BJ (cell line): Measurements from ENCODE around the gene CHURC1. TPM values are rescaled to one million over a fixed set of nuclear protein-coding genes. Genes with fewer than 3 reads are reported as not detected.

Experiments used
- CTCF ChIA-PET: fragments of 350-600 bp; formaldehyde crosslinking; extraction: SDS; loops from one replicate; lab custom pipeline; 2021; ENCODE audit warnings: antibody characterized with exemption, inconsistent platforms; lab: Yijun Ruan, JAX
- POLR2A ChIA-PET: fragments of 300-600 bp; sonication (Branson Sonifier 250); formaldehyde crosslinking; extraction: SDS; loops from one replicate; lab custom pipeline; 2021; ENCODE audit warnings: antibody characterized with exemption; lab: Charles Lee
- DNase-seq: peaks from one replicate; pipeline ENCODE4 v3.0.0-alpha.2; 2011; ENCODE audit warnings: low read depth
- H3K27me3 ChIP-seq: 2 replicates; pipeline ENCODE4 v1.6.0; 2011; ENCODE audit warnings: low read length; ENCODE audit not compliant: control insufficient read depth, insufficient read depth
- H3K36me3 ChIP-seq: 2 replicates; pipeline ENCODE4 v1.5.1; 2011; ENCODE audit warnings: low read length; ENCODE audit not compliant: control insufficient read depth, insufficient read depth
- H3K4me3 ChIP-seq: 2 replicates; pipeline ENCODE4 v1.5.1; 2011; ENCODE audit warnings: low read depth, mild to moderate bottlenecking, control low read depth, low read length
- polyA plus RNA-seq: library from polyadenylated mRNA; depleted of rRNA; stranded (reverse); fragments of >200 nt; gene quantifications from 2 replicates; pipeline ENCODE4 v1.2.3, GENCODE V29; 2011
- TF ChIP-seq, protein P1 (sequence below): IDR thresholded peaks from 2 replicates; pipeline ENCODE4 v1.5.1; 2011; ENCODE audit warnings: low read depth, mild to moderate bottlenecking, control low read depth, inconsistent platforms, low read length, moderate library complexity; ENCODE audit not compliant: insufficient read depth

CHURC1 gene
- polyA plus RNA-seq, 1 experiment: 30.6 TPM

DNA sequence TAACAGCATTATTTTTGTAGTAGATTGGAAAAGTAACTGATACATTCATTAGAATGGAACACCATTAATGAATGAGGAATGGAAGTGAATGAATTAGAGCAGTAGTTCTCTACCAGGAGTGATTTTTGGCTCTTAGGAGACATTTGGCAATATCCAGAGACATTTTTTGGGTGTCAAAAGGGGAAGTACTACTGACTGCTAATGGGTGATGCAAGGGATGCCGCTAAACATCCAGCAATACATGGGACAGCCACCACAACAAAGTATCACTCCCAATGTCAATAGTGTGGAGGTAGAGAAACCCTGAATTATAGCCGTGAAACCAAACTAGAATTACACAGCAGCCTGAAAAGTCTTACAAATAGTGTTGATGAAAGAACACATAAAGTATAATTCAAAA lies 1.5 kb downstream of the CHURC1 start:
- CTCF ChIA-PET: interaction anchor here (1.4 to 1.7 kb wide), 2 partner anchors 12 to 70 kb away, joined by 5 to 8 read pairs; no protein-coding TSS in a partner anchor

DNA sequence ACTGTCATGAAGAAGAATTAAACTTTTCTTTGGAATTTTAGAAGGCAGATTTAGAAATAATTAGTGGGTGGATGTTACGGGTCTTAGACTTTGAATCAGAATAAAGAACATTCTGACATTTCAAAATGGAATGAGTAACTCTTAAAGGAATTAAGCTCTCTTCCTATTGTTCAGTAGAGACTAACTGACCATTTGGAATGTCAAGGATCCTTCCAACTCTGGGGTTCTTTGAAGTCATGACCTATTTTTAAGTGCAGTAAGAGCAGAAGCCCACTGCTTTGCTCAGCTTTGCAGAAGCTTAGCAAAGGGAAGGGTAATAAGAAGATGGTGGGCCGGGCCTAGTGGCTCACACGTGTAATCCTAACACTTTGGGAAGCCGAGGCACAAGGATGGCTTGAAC lies 4.0 kb downstream of the CHURC1 start:
- no peaks in the 10 kb centered on the region for H3K36me3 ChIP-seq
- ChIA-PET CTCF (no interaction called here), POLR2A (no interaction called here)
- TF ChIP-seq, protein P1, sequence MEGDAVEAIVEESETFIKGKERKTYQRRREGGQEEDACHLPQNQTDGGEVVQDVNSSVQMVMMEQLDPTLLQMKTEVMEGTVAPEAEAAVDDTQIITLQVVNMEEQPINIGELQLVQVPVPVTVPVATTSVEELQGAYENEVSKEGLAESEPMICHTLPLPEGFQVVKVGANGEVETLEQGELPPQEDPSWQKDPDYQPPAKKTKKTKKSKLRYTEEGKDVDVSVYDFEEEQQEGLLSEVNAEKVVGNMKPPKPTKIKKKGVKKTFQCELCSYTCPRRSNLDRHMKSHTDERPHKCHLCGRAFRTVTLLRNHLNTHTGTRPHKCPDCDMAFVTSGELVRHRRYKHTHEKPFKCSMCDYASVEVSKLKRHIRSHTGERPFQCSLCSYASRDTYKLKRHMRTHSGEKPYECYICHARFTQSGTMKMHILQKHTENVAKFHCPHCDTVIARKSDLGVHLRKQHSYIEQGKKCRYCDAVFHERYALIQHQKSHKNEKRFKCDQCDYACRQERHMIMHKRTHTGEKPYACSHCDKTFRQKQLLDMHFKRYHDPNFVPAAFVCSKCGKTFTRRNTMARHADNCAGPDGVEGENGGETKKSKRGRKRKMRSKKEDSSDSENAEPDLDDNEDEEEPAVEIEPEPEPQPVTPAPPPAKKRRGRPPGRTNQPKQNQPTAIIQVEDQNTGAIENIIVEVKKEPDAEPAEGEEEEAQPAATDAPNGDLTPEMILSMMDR: no peak
- H3K27me3 ChIP-seq: no peaks in the 10 kb centered on the region
- DNase-seq: no peak
- no peak overlapping the region for H3K4me3 ChIP-seq

More for the DNA sequence above, 1.5 kb downstream of the CHURC1 start:
- DNase-seq: no peak
- Histone ChIP-seq H3K4me3 (no peak overlapping the region), H3K36me3 (no peaks in the 10 kb centered on the region), H3K27me3 (peaks cover 2% of the 10 kb centered on the region; the same call in 1 of the 2 replicates)
- TF ChIP-seq, protein P1: no peak
- POLR2A ChIA-PET: no interaction called here

DNA sequence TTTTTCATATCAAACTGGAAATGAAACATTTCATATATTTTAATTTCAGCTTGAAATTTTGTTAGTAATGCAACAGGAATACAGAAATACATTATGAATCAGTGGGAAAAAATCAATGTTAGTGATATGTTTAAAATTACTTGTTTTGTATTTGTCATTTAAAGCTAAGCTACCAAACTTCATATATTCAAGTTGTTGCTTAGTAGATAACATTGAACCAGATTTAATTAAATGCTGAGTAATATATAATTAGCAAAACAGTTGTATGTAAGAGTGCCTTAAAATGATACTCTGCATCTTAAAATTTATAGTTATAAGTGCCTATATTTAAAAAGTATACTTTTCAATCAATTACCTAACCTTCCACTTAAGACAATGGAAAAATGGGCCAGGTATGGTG lies 5.0 kb downstream of the CHURC1 start:
- ChIA-PET POLR2A (no interaction called here), CTCF (no interaction called here)
- Histone ChIP-seq H3K27me3 (no peaks in the 10 kb centered on the region), H3K4me3 (no peak overlapping the region), H3K36me3 (no peaks in the 10 kb centered on the region)
- no peak for DNase-seq
- TF ChIP-seq, protein P1: no peak

DNA sequence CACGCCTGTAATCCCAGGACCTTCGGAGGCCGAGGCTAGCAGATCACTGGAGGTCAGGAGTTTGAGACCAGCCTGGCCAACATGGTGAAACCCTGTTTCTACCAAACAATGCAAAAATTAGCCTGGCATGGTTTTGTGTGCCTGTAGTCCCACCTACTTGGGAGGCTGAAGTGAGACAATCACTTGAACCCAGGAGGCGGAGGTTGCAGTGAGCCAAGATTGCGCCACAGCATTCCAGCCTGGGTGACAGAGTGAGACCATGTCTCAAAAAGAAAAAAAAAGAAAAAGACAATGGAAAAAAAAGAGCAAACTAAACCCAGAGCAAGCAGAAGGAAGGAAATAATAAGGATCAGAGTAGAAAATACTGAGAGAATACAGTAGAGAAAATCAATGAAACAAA lies 5.4 kb downstream of the CHURC1 start:
- H3K27me3 ChIP-seq: no peaks in the 10 kb centered on the region
- H3K36me3 ChIP-seq: no peaks in the 10 kb centered on the region
- H3K4me3 ChIP-seq: no peak overlapping the region
- ChIA-PET CTCF (no interaction called here), POLR2A (no interaction called here)
- no peak for DNase-seq
- TF ChIP-seq, protein P1: no peak

DNA sequence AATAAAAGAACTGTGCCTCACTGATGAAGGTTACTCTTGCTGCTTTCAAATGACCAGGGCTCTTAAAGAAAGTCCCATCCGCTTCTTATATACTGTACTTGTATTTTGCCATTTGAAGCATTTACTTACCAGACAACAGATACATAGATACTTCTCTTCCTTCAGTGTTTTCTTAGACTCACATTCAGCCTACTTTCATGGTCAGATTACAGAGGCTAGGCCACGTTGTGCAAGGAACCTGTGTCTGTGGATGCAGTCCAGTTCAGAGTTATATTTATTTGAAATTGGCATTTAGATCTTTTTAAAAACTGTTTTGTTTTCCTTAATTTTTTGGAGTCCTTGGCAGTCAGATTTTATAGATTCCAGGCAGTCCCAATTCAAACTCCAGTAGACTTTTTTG lies 6.2 kb downstream of the CHURC1 start:
- TF ChIP-seq, protein P1: no peak
- DNase-seq: no peak
- no peaks in the 10 kb centered on the region for H3K27me3 ChIP-seq
- CTCF ChIA-PET: no interaction called here
- POLR2A ChIA-PET: no interaction called here
- H3K4me3 ChIP-seq: no peak overlapping the region
- H3K36me3 ChIP-seq: peaks cover 2% of the 10 kb centered on the region
